GM23338 (cell line): ENCODE measurements around the gene KCTD17.

Experiments
- CREB1 ChIP-seq: fragments of 250-450 bp; sonication (Bioruptor Pico); IDR thresholded peaks from 2 replicates; pipeline ENCODE4 v1.5.0; 2020; ENCODE audit warnings: low read depth, mild to moderate bottlenecking, moderate library complexity
- POLR2AphosphoS5 ChIP-seq: IDR thresholded peaks from 2 replicates; pipeline ENCODE4 v1.6.1; 2016; ENCODE audit warnings: antibody characterized with exemption, low read depth
- STAT1 ChIP-seq: IDR thresholded peaks from one replicate; pipeline ENCODE4 v1.6.1; 2016; ENCODE audit warnings: antibody characterized with exemption; ENCODE audit not compliant: unreplicated experiment
- ZNF331 ChIP-seq: fragments of 250-450 bp; sonication (Bioruptor Pico); IDR thresholded peaks from 2 replicates; pipeline ENCODE4 v1.5.0; 2020; ENCODE audit warnings: low read depth, mild to moderate bottlenecking, moderate library complexity
- TF ChIP-seq, protein P1 (sequence below), 2 experiments: fragments of 200-600 bp in 1 of 2; sonication (generic) in 1 of 2; conservative IDR thresholded peaks; 2 replicates each; pipeline versions ENCODE4 v1.5.1 to v1.6.1; 2016 to 2017; ENCODE audit warnings: antibody characterized with exemption in 2 of 2, low read depth in 2 of 2, mild to moderate bottlenecking in 2 of 2, moderate library complexity in 1 of 2
- TF ChIP-seq, protein P2 (sequence below): IDR thresholded peaks from 2 replicates; pipeline ENCODE4 v1.6.1; 2016; ENCODE audit warnings: antibody characterized with exemption

DNA sequence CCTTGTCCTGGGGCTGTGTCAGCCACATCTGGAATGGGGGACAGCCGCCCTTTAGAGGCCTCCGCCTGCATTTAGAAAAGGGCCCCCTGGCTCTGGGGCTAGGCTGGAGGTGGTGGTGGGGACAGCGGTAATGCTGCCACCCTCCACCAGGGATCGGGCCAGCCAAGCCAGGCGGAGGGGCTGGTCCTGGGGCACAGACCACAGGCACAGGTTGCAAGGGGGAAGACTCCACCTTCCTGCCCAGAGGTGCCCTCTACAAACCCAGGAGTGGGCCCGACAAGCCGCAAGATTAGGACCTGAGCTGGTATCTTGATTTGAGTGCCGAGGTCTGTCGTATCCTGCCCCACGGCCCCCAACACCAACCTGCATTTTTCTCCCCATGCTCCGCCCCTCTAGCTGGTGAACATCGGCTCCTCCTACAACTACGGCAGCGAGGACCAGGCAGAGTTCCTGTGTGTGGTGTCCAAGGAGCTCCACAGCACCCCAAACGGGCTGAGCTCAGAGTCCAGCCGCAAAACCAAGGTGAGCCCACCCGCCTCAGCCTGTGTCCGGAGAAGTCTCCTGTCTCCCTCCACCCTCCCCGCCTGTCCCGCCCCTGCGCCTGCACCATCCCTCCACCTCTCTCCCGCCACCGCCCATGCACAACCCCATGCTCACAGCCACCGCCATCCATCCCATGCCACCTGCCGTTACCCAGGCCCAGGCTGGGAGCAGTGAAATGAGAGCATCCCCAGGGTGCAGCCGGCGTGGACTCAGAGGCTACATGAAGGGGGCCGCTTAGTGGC, 7.6 kb downstream of the KCTD17 start:
- TF ChIP-seq, protein P1, sequence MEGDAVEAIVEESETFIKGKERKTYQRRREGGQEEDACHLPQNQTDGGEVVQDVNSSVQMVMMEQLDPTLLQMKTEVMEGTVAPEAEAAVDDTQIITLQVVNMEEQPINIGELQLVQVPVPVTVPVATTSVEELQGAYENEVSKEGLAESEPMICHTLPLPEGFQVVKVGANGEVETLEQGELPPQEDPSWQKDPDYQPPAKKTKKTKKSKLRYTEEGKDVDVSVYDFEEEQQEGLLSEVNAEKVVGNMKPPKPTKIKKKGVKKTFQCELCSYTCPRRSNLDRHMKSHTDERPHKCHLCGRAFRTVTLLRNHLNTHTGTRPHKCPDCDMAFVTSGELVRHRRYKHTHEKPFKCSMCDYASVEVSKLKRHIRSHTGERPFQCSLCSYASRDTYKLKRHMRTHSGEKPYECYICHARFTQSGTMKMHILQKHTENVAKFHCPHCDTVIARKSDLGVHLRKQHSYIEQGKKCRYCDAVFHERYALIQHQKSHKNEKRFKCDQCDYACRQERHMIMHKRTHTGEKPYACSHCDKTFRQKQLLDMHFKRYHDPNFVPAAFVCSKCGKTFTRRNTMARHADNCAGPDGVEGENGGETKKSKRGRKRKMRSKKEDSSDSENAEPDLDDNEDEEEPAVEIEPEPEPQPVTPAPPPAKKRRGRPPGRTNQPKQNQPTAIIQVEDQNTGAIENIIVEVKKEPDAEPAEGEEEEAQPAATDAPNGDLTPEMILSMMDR (conservative IDR thresholded peaks at IDR 0.05; ENCODE audit: low read depth in 2 of 2): peak in 1 of 2 experiments; percentile 26; a peak in 1 of 4 replicates
- TF ChIP-seq POLR2AphosphoS5 (no peak), ZNF331 (CRISPR knock-in tag) (no peak), CREB1 (CRISPR knock-in tag) (no peak), STAT1 (no peak)
- TF ChIP-seq, protein P2, sequence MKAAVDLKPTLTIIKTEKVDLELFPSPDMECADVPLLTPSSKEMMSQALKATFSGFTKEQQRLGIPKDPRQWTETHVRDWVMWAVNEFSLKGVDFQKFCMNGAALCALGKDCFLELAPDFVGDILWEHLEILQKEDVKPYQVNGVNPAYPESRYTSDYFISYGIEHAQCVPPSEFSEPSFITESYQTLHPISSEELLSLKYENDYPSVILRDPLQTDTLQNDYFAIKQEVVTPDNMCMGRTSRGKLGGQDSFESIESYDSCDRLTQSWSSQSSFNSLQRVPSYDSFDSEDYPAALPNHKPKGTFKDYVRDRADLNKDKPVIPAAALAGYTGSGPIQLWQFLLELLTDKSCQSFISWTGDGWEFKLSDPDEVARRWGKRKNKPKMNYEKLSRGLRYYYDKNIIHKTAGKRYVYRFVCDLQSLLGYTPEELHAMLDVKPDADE: no peak
